NCI-H748 (cell line): Measurements from ENCODE around the gene HLA-G.
"Not testable (repeated sequence)": the region's sequence is repeated elsewhere in the genome, so short reads cannot be mapped to it uniquely, and the experiment has no call there.

Source experiments
- DNase-seq: peaks from one replicate; lab custom pipeline; 2025; ENCODE audit not compliant: unreplicated experiment; lab: John Stamatoyannopoulos, UW

Gene HLA-G

DNA sequence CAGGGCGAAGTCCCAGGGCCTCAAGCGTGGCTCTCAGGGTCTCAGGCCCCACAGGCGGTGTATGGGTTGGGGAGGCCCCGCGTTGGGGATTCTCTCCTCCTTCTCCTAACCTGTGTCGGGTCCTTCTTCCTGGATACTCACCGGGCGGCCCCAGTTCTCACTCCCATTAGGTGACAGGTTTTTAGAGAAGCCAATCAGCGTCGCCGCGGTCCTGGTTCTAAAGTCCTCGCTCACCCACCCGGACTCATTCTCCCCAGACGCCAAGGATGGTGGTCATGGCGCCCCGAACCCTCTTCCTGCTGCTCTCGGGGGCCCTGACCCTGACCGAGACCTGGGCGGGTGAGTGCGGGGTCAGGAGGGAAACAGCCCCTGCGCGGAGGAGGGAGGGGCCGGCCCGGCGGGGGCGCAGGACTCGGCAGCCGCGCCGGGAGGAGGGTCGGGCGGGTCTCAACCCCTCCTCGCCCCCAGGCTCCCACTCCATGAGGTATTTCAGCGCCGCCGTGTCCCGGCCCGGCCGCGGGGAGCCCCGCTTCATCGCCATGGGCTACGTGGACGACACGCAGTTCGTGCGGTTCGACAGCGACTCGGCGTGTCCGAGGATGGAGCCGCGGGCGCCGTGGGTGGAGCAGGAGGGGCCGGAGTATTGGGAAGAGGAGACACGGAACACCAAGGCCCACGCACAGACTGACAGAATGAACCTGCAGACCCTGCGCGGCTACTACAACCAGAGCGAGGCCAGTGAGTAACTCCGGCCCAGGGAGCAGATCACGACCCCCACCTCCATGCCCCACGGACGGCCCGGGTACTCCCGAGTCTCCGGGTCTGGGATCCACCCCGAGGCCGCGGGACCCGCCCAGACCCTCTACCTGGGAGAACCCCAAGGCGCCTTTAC is at the start of gene HLA-G:
Gene HLA-G, plus strand, starts transcription at position 247 of the 892 bp plus-strand sequence. Its CDS starts 20 bp downstream, at position 267.
- DNase-seq, result no peak

DNA sequence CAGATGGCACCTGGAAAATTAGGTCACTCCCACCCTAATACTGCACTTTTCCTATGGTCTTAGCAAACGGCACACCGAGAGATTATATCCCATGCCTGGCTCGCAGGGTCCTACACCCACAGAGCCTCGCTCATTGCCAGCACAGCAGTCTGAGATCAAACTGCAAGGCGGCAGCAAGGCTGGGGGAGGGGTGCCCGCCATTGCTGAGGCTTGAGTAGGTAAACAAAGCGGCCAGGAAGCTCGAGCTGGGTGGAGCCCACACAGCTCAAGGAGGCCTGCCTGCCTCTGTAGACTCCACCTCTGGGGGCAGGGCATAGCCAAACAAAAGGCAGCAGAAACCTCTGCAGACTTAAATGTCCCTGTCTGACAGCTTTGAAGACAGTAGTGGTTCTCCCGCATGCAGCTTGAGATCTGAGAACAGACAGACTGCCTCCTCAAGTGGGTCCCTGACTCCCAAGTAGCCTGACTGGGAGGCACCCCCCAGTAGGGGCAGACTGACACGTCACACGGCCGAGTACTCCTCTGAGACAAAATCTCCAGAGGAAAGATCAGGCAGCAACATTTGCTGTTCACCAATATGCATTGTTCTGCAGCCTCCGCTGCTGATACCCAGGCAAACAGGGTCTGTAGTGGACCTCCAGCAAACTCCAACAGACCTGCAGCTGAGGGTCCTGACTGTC is 47.5 kb upstream of the HLA-G start:
- not testable (repeated sequence) for DNase-seq

DNA sequence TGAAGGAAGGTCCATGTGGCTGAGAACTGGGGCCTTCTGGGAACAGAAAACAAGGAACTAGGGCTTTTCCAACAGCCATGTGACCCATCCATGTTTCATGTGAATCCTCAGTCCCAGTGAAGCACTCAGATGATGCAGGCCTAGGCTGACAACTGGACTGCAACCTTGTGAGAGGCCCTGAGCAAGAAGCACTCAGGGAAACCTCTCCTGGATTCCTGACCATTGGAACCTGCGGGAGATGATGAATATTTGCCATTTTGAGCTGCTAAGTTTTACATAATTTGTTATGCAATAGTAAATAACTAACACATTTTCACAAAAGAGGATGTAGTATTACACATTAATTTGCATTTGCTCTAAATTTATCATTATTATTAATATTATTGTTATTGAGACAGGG is 38.4 kb upstream of the HLA-G start:
- no peak for DNase-seq

DNA sequence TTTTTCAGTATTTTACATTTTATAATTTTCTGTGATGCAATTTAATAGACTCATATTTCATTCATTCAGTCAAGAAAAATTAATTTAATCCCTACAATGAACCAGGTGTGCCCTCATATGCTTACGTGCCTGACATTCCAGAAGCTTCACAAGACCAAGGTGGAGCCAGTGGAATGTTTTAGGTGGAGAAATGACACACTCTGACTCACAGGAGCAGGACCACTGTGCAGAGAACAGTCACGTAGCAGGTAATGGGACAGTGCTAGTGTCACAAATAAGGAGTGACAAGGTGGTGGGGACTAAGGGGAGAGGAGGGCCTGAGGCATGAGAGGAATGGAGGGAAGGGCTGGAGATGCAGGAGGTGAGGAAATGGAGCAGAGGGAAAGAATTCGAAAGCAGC is 37.0 kb upstream of the HLA-G start:
- DNase-seq, result no peak

DNA sequence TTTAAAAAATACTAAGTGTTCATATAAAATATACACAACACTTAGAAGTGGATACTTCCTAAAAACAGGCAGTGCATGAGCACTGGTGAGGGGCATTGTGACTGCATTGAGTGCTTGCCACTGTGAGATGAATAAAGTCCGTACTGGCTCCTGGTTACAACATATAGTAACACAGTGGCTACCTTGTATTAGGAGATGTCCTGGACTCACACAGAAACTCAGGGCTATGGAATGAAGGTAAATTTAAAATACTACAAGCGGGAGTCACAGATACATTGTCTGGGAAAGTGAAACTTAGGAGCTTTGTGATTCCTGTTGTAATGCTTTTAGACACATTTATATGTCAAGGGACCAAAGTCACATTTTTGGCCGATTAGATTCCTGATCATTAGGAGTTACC is 36.5 kb upstream of the HLA-G start:
- no peak for DNase-seq

DNA sequence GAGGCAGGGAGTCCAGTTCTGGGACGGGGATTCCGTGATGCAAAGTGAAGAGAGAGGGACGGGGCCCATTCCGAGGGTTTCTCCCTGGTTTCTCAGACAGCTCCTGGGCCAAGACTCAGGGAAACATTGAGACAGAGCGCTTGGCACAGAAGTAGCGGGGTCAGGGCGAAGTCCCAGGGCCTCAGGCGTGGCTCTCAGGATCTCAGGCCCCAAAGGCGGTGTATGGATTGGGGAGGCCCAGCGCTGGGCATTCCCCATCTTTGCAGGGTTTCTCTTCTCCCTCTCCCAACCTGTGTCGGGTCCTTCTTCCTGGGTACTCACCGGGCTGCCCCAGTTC is 35.9 kb upstream of the HLA-G start:
- DNase-seq, result no peak

DNA sequence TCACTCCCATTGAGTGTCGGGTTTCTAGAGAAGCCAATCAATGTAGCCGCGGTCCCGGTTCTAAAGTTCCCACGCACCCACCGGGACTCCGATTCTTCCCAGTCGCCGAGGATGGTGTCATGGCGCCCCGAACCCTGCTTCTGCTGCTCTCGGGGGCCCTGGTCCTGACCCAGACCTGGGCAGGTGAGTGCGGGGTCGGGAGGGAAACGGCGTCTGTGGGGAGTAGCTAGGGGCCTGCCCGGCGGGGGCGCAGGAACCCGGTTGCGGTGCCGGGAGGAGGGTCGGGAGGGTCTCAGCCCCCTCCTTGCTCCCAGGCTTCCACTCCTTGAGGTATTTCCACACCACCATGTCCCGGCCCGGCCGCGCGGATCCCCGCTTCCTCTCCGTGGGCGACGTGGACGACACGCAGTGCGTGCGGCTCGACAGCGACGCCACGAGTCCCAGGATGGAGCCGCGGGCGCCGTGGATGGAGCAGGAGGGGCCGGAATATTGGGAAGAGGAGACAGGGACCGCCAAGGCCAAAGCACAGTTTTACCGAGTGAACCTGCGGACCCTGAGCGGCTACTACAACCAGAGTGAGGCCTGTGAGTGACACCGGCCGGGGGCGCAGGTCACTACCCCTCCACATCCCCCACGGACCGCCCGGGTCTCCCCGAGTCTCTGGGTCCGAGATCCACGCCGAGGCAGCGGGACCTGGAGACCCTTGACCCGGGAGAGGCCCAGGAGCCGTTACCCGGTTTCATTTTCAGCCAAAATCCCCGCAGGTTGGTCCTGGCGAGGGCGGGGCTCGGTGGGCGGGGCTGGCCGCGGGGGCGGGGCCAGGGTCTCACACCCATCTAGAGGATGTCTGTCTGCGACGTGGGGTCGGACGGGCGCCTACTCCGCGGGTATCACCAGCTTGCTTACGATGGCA is 35.2 kb upstream of the HLA-G start:
- peak; percentile 15 for DNase-seq

DNA sequence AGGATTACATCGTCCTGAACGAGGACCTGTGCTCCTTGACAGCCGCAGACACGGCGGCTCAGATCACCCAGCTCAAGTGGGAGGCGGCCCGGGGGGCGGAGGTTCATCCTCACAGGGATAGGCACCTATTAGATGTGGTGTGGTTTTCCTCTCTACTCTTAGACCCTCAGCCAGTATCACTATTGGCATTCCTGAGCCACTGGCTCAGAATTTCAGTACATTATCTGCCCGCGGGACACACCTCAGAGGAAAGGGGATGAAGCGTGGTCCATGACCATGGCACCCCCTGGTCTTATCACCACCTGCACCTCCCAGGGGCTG is 34.6 kb upstream of the HLA-G start:
- DNase-seq, result no peak

DNA sequence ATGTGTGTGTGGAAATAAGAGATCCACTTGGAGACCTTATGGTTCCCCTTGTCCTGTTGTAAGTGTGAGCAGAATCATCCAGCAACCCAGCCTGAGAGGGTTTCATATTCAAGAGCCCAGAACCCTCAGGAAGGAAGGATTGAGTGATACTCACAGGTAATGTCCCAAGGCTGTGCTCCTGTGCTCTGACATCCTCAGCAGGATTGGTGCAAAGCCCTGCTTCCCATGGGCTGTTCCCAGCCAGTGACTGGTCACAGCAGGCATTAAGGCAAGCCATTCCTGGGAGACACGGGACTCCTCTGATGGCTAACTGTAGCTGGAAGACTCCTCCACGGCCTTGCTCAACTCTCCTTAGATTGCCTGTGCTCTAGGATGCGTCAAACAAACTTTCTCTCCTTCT is 33.8 kb upstream of the HLA-G start:
- DNase-seq, result no peak

DNA sequence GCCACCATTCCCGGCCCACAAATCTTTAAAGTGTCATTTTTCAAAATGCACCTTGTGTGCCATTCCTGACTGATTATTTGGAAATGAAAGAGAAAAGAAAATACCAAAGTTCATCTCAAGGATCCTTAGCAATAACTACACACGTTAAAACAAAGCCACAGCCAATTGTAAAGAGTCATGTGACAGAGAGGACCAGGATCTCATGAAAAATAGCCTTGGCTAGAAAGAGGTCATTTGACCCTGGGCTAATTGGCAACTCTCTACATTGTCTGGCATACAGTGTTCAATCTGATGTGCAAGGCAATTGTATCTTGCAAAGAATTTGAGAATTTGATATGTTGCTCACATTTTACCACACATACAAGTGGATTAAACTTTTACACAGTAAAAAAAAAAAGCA is 31.6 kb upstream of the HLA-G start:
- DNase-seq, result no peak

DNA sequence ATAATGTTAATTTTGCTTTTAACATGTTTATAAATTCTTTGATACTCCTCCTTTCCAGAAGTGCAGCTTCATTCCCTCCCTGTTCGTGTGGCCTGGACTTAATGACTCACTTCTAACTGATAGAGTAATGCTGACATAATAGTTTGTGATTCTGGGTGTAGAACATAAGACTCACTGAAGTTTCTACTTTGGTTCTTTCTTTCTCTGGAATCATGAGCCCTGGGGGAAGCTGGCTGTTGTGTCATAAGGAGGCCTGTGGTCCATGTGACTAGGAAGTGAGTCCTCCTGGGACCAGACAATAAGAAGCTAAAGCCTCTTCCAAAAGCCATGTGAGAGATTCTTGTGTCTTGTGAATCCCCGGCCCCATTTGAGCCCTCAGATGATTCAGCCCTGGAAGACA is 30.5 kb upstream of the HLA-G start:
- DNase-seq, result no peak

DNA sequence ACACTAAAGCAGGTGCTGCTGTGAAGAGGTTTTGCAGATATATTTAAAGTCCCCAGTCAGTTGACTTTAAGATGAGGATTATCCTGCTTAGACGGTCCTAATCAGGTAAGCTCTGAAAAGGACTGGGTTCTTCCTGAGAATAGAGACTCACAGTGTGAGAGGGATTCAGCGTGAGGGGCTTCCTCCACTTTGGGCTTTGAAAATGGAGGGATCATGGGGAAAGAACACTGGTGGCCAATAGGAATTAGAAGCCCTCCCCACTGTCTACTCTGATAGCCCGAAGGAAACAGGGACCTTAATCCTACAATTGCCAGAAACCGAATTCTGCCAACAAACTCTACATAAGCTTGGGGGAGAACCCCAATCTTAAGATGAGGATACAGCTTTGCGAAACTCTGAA is 29.7 kb upstream of the HLA-G start:
- DNase-seq, result no peak

DNA sequence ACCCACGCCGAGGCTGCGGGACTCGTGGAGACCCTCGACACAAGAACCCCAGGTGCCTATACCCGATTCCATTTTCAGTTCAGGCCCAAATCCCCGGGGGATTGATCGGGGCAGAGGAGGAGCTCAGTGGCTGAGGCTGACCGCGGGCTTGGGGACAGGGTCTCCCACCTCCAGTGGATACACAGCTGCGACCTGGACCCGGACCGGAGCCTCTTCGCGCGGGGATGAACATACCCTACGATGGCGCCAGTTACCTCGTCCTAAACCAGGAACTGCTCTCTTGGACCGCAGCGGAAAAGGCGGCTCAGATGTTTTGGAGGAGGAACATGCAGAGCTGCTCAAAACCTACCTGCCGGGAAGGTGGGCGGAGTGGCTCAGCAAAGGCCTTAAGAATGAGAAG is 27.4 kb upstream of the HLA-G start:
- no peak for DNase-seq

DNA sequence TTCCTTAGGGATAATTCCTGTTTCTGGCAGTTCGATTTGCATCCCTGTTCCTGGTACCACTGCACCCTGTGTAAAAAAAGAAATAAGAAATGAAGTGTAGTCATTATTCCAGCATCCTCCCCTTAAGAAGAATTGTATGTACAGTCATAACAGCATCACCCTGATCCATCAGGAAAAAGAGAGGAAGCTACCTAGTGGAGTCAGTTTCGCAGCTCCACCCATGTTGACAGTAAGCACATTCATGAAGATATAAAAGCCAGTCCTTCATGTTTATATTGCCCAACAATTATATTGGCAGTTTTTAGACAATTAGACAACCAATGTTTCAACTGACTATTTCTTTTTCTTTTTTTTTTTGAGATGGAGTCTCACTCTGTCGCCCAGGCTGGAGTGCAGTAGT is 21.2 kb upstream of the HLA-G start:
- DNase-seq, result no peak

DNA sequence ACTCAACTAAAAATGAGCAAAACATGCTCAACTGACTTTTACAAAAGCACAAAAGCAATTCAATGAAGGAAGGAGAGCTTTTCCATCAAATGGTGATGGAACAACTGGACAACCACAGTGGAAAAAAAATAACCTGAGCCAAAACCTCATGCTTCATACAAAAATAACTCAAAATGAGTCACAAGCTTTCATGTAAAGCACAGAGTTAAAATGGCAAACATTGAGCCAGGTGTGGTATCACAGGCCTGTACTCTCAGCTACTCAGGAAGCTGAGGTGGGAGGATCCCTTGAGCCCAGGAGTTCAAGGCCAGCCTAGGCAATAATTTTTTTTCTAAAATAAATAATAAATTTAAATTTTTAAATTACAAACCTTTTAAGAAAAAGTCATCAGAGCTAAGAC is 18.4 kb upstream of the HLA-G start:
- no peak for DNase-seq

DNA sequence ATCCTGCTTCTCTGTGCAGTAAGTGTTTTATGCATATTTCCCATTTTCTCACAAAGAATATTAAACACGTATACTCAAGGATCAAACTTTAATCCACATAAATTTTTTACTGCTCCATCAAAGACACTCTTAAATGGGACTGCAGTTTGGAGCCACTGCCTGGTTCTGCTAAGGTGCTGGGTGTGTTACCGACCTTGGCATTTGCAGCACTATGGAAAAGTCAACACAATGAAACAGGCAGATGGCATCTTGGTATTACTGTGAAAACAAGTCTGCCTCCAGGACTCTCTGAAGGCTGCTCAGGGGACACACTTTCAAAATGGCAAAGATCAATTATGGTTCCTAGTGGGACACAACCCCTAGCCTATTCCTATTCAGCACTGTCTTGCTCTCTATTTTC is 17.3 kb upstream of the HLA-G start:
- DNase-seq, result no peak

DNA sequence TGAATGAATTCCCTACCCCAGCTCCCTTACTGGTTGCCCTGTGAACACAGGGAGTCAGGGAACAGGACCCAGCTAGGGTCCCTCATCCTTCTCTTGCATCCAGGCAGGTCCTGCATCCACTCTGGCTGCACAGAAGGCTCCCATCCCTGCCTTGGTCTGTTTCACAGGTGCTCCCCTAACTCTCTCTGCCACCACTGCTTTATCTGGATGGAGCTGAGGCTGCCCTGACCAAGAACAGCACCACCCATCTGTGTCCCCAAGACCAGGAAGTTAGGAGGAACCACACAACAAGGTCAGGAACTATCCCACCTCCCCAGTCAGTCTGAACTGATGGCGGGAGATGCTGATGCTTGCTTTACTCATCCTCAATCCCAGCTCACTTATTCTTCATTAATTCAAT is 16.2 kb upstream of the HLA-G start:
- DNase-seq, result no peak

DNA sequence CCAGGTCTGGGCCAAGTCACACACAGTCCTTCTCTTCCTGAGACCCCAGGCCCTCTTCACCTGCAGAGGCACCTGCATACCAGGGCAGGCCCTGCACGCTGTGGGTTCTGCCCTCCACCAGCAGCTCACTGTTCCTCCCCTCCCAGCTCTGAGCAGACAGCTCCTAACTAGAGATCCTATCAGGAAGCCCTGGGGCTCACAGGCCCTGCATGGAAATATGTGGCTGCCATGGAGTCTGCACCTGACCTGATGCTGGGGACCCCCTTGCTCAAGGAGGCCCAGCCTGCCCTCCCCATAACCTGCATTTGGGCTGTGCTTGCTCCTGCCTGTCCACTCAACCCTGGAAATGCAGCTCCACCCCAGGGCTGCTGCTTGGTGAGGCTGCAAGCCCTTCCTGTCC is 14.6 kb upstream of the HLA-G start:
- DNase-seq, result no peak

DNA sequence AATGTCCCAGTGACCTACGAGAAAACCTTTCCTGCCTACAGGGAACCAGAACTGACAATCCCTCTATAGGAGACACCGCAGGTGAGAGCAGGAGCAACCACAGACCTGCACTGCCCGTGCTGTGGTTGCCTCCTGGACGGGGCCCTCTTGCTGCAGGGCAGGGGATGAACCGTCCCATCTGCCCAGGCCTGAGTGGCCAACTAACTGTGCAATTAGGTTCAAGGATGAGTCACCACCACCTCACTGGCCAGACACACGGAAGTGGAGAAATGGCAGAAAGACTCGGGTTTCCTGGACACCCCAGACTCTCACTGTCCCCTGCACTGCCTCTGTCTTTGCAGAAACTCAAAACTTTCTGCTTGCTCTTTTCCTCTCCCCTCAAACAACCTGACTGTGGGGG is 13.8 kb upstream of the HLA-G start:
- no peak for DNase-seq

DNA sequence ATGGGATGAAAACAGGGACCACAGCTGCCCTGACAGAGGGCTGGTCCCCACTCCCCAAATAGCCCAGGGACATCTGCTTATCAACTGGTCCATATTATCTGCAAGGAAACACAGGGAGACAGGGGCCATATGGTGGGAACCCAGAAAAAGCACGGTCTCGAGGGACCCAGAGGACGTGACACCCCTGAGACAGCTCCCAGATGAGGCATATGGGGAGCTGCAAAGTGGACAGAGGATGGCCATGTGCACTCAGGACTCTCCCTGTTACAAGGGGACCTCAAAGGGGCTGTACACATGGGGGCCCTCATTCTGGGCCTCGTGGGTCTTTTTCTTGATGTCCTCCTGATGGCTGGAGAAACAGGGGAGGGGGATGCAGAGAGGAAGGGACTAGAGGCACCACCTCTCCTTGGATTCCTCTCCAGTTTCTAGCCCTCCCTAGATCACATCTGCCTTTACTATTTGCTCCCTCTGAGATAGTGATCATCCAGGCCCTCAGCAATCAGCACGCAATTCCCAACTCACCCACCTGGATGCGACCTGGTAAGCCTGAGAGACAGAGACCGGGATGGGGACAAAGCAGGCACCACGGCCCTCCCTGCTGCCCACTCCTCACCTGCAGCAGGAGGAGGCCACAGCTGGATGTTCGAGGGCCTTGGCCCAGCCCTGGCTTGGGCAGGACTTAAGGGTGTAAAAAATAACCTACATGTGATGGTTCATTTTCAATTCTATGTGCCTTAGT is 13.1 kb upstream of the HLA-G start:
- DNase-seq, result no peak

DNA sequence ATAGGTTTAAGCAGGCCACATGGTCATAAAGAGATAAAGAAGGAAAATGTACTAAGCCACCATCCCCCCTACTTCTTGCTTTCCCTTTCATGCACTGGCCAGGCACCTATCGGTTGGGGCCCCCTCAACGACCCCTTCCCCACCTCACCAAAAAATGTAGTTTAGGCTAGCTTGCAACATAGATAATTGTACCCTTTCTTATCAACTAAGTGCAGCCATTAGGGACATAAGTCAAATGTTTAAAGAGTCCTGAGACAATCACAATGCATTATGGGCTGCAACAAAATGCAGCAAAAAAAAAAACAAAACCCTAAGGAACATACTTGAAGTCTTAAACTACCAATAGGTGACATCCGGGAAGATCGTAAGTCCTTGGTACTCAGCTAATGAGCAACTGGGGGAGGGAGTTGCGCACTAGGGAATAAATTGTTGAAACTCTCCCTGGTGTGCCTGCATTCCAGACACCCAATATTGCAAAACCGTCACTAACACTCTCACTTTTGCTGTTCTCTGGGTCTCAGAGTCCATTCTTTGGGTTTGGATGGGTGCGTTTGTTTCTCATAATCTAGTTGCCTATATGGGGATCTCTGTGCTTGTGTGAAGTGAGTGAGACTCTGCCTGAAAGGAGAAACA is 12.4 kb upstream of the HLA-G start:
- no peak for DNase-seq
